Measurements from ENCODE around the gene TSHZ2.
"Not testable (repeated sequence)": the region's sequence is repeated elsewhere in the genome, so short reads cannot be mapped to it uniquely, and the experiment has no call there.

The TSHZ2 gene

GRCh38 chr20:53513489-53514298, 541.5 kb downstream of the TSHZ2 start:
- DNase-seq (ENCODE audit: low spot score): no peak

DNA sequence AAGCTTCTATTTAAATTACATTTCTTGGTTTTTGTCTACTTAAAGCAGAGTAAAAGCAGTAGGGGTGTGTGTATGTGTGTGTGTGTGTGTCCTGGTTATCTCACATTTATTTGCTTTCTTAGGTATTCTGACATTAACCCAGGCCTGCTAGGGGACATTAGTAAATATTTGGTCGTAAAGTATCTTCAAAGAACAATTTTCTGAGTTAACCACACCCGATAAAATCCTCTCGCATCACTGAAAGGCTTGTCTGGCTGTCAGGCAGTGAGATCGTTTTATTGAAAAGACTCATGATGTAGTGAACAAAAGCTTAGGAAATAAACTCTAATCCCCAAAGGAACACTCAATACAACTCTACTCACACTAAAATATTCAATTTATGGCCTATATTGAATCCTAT, 543.6 kb downstream of the TSHZ2 start:
- no peak for DNase-seq (ENCODE audit: low spot score)

- DNase-seq (ENCODE audit: low spot score): no peak
Observed at GRCh38 chr20:53517146-53517545, 545.0 kb downstream of the TSHZ2 start.

- not testable (repeated sequence) for DNase-seq (ENCODE audit: low spot score)
Observed at GRCh38 chr20:53521421-53521820, 549.3 kb downstream of the TSHZ2 start.

DNA sequence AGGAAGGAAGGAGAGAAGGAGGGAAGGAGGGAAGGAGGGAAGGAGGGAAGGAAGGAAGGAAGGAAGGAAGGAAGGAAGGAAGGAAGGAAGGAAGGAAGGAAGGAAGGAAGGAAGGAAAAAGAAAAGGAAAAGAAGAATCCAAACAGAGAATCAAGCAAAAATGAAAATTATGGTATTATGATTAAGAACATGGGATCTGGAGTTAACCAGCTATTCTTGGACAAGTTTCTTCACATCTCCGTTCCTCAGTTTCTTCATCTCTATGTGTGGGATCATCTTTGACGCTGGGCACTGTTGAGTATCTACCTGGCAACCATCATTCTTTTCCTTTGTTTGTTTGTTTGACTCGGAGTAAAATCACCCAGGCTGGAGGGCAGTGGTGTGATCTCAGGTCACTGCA, 549.9 kb downstream of the TSHZ2 start:
- no peak for DNase-seq (ENCODE audit: low spot score)

DNA sequence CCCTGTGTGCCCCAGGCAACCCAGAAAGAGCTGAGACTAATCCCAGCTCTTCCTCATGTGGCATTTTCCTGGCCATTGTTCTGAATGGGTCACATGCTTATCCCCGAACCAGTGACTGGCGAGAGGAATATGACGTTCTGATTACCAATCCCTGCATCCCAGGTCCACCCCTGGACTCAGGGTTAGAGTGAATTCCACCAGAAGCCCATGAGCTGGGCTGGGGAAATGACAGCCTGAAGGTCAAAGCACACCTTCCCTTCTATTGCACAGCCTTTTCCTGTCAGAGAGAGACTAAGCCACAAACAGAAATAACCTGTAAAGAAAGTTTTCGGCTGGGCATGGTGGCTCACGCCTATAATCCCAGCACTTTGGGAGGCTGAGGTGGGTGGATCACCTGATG, 550.5 kb downstream of the TSHZ2 start:
- DNase-seq (ENCODE audit: low spot score): no peak

- not testable (repeated sequence) for DNase-seq (ENCODE audit: low spot score)
Observed at GRCh38 chr20:53523615-53524014, 551.5 kb downstream of the TSHZ2 start.

GRCh38 chr20:53524589-53525312, 552.6 kb downstream of the TSHZ2 start:
- no peak for DNase-seq (ENCODE audit: low spot score)

- DNase-seq (ENCODE audit: low spot score): no peak
Observed at GRCh38 chr20:53527196-53527595, 555.0 kb downstream of the TSHZ2 start.

- DNase-seq (ENCODE audit: low spot score): no peak
Observed at GRCh38 chr20:53529658-53530057, 557.5 kb downstream of the TSHZ2 start.

DNA sequence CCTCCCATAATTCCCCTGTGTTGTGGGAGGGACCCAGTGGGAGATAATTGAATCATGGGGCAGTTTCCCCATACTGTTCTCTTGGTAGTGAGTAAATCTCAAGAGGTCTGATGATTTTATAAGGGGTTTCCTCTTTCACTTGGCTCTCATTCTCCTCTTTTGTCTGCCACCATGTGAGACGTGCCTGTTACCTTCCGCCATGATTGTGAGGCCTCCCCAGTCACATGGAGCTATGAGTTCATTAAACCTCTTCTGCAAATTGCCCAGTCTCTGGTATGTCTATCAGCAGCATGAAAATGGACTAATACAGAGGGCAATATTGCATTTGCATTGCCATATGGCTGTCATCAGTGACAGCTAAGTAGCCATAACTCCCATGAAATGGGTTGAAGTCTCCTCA, 558.3 kb downstream of the TSHZ2 start:
- no peak for DNase-seq (ENCODE audit: low spot score)

DNA sequence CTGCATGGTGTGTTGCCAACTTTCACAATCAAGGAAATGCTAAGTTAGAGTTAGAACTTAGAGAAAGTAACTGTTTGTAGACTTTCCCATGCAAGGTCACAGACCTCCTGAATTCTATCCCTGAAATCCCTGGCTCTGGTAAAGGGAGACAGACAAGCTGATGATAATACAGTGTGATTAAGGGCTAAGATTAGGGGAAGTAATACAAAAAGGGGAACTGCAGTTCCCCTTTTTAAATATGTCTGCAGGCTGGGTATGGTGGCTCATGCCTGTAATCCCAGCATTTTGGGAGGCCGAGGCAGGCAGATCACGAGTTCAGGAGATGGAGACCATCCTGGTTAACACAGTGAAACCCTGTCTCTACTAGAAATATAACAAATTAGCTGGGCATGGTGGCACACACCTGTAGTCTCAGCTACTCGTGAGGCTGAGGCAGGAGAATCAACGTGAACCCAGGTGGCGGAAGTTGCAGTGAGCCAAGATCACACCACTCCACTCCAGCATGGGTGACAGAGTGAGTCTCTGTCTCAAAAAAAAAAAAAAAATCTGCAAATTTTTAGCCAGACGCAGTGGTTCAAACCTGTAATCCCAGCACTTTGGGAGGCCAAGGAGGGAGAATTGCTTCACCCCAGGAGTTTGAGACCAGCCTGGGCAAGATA, 560.6 kb downstream of the TSHZ2 start:
- not testable (repeated sequence) for DNase-seq (ENCODE audit: low spot score)

DNA sequence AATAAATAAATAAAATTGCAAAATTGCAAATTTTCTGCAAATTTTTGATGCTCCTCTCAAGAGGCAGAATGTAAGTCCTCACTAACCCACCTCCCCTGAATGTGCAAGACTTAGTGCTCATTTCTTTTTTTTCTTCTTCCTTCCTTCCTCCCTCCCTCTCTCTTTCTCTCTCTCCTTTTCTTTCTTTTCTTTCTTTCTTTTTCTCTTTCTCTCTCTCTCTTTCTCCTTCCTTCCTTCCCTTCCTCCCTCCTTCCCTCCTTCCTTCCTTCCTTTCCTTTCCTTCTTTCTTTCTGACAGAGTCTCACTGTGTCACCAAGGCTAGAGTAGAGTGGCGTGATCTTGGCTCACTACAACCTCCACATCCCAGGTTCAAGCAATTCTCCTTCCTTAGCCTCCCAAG, 561.3 kb downstream of the TSHZ2 start:
- DNase-seq (ENCODE audit: low spot score): no peak

DNA sequence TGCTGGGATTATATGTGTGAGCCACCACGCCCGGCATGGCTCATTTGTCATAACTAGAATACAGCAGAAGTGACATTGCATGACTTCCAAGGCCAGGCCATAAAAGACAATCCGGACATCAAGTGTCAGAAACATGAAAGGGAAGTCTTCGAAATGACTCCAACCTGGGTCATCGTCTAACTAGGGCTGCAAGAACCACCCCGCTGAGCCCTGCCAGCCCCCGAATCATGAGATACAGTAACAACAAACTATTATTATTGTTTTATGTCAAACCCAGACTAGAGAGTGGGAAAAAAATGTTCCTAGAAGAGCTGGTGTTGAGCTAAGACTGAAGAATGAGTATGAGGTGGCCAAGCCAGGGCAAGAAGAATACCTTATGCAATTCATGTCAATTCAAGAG, 561.9 kb downstream of the TSHZ2 start:
- DNase-seq (ENCODE audit: low spot score): no peak

DNA sequence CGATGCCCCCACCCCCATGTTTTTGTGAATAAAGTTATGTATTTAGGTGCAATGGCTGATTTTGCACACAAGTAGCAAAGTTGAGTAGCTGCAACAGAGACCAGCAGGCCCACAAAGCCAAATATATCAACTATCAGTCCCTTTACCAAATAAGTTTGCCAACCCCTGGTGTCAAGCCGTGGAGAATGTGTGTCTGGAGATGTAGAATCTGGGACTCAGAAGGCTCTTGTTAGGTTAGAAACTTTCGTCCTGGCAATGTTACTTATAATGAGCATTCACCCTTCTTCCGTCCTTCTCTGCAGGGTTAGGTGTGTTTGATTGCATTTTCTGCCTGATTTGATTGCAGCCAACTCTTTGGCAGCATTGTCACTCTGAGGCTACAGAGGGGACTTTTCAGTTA, 563.7 kb downstream of the TSHZ2 start:
- no peak for DNase-seq (ENCODE audit: low spot score)

DNA sequence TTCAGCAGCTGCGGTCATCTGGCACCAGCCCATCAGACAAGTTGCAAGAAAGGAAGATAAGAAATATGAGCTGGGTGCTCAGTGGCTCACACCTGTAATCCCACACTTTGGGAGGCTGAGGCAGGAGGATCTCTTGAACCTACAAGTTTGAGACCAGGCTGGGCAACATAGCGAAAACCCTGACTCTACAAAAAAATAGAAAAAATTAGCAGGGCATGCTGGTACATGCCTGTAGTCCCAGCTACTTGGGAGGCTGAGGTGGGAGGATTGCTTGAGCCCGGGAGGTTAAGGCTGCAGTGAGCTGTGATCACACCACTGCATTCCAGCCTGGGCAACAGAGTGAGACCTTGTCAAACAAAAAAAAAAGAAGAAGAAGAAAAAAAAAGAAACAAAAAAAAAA, 564.2 kb downstream of the TSHZ2 start:
- not testable (repeated sequence) for DNase-seq (ENCODE audit: low spot score)

- DNase-seq (ENCODE audit: low spot score): no peak
Observed at GRCh38 chr20:53539516-53539915, 567.4 kb downstream of the TSHZ2 start.

Data from germinal center (tissue), 1 donor.